ENCODE results near the gene GRIA3. TPM values are rescaled to one million over a fixed set of nuclear protein-coding genes. Genes with fewer than 3 reads are reported as not detected.
"Not testable (repeated sequence)": the region's sequence is repeated elsewhere in the genome, so short reads cannot be mapped to it uniquely, and the experiment has no call there.

GRIA3 gene
- total RNA-seq, 1 experiment from 2014 or later = not detected

GRCh38 chrX:123525123-123525725 is 341.1 kb downstream of the GRIA3 start:
- Histone ChIP-seq H3K79me2 (ENCODE audit: low read depth) (no peaks in the 10 kb centered on the region), H3K4me3 (no peak overlapping the region), H3K36me3 (ENCODE audit: low read depth) (no peaks in the 10 kb centered on the region), H4K20me1 (ENCODE audit: insufficient read depth) (no peaks in the 10 kb centered on the region), H3K27me3 (ENCODE audit: insufficient read depth, low read depth) (0 out of 2 replicates have a peak, but pooled peaks cover 6% of the 10 kb centered on the region), H3K9me3 (ENCODE audit: insufficient read depth, low read depth) (no peaks in the 10 kb centered on the region), H3K4me1 (replicated peaks; ENCODE audit: insufficient read depth) (no peaks in the 10 kb centered on the region), H2AFZ (no peak overlapping the region), H3K27ac (no peak overlapping the region), H3K4me2 (no peak overlapping the region), H3F3A (ENCODE audit: insufficient read depth, low read depth) (no peaks in the 10 kb centered on the region), H3K9me2 (ENCODE audit: insufficient read depth) (no peaks in the 10 kb centered on the region)
- DNase-seq = no peak
- no TSS peak for BruUV-seq (replicated peaks)
- TF ChIP-seq CTCF (conservative IDR thresholded peaks at IDR 0.05) (no peak), EZH2 (IDR thresholded peaks at IDR 0.05; ENCODE audit: low read depth) (no peak)
- ChIA-PET CTCF (no interaction called here), POLR2A (ENCODE audit: unreplicated experiment) (no interaction called here)
- intact Hi-C loops (cut with micrococcal nuclease; ENCODE audit: unreplicated experiment) = no loop called here

- H3K79me2 ChIP-seq (ENCODE audit: low read depth); POLR2A ChIA-PET (ENCODE audit: unreplicated experiment); H3K4me1 ChIP-seq (replicated peaks; ENCODE audit: insufficient read depth); H3F3A ChIP-seq (ENCODE audit: insufficient read depth, low read depth); H2AFZ ChIP-seq; CTCF ChIA-PET; H3K4me2 ChIP-seq; H4K20me1 ChIP-seq (ENCODE audit: insufficient read depth); H3K36me3 ChIP-seq (ENCODE audit: low read depth); H3K9me3 ChIP-seq (ENCODE audit: insufficient read depth, low read depth); DNase-seq; H3K4me3 ChIP-seq; intact Hi-C loops (cut with micrococcal nuclease; ENCODE audit: unreplicated experiment); H3K27ac ChIP-seq; H3K9me2 ChIP-seq (ENCODE audit: insufficient read depth); BruUV-seq (replicated peaks): not testable (repeated sequence)
- H3K27me3 ChIP-seq (ENCODE audit: insufficient read depth, low read depth) = peaks cover 14% of the 10 kb centered on the region; the same call in 1 of the 2 replicates
These were observed 346.6 kb downstream of the GRIA3 start for GRCh38 chrX:123530726-123531125.

Measured in PC-9 (cell line).